HepG2 (cell line): Measurements from ENCODE around the gene ST6GALNAC3.

Experiments
- DNMT1 ChIP-seq: sonication (generic); formaldehyde crosslinking; IDR thresholded peaks from 2 replicates; pipeline ENCODE4 v1.5.1; 2020; ENCODE audit warnings: mild to moderate bottlenecking, missing genetic modification reagents
- ELF1 ChIP-seq: sonication (generic); formaldehyde crosslinking; IDR thresholded peaks from 2 replicates; pipeline ENCODE4 v1.4.0; 2020; ENCODE audit warnings: missing genetic modification reagents
- EP300 ChIP-seq, 3 experiments: sonication (generic) in 1 of 3; formaldehyde crosslinking in 1 of 3; IDR thresholded peaks; 2 replicates each; pipeline versions ENCODE4 v1.5.1 to v1.6.1; 2011 to 2020; ENCODE audit warnings: low read depth in 2 of 3, low read length in 2 of 3, borderline replicate concordance in 1 of 3, improper control_type of control experiment in 1 of 3, mild to moderate bottlenecking in 1 of 3, missing genetic modification reagents in 1 of 3, moderate library complexity in 1 of 3
- FOXM1 ChIP-seq: sonication (generic); formaldehyde crosslinking; IDR thresholded peaks from 2 replicates; pipeline ENCODE4 v1.5.0; 2020; ENCODE audit warnings: missing genetic modification reagents
- KAT7 ChIP-seq: IDR thresholded peaks from 2 replicates; pipeline ENCODE4 v1.6.1; 2018; ENCODE audit warnings: borderline replicate concordance, missing compliant biosample characterization
- NFKBIZ ChIP-seq: IDR thresholded peaks from 2 replicates; pipeline ENCODE4 v1.6.1; 2018; ENCODE audit warnings: missing genetic modification reagents, missing compliant biosample characterization
- POLR2AphosphoS5 ChIP-seq: IDR thresholded peaks from 2 replicates; pipeline ENCODE4 v1.6.1; 2012; ENCODE audit warnings: low read depth, low read length
- SNAI1 ChIP-seq: sonication (generic); formaldehyde crosslinking; IDR thresholded peaks from 2 replicates; pipeline ENCODE4 v1.5.0; 2020; ENCODE audit warnings: mild to moderate bottlenecking, missing genetic modification reagents, borderline replicate concordance
- XBP1 ChIP-seq: sonication (generic); formaldehyde crosslinking; IDR thresholded peaks from 2 replicates; pipeline ENCODE4 v1.5.0; 2020; ENCODE audit warnings: missing genetic modification reagents
- ZNF766 ChIP-seq: sonication (generic); formaldehyde crosslinking; IDR thresholded peaks from 2 replicates; pipeline ENCODE4 v1.5.0; 2020; ENCODE audit warnings: missing genetic modification reagents, borderline replicate concordance
- TF ChIP-seq, protein P1 (sequence below): sonication (generic); formaldehyde crosslinking; IDR thresholded peaks from 2 replicates; pipeline ENCODE4 v1.4.0; 2020; ENCODE audit warnings: mild to moderate bottlenecking, missing genetic modification reagents
- TF ChIP-seq, protein P2 (sequence below): sonication (generic); formaldehyde crosslinking; IDR thresholded peaks from 2 replicates; pipeline ENCODE4 v1.4.0; 2020; ENCODE audit warnings: missing genetic modification reagents, borderline replicate concordance

DNA sequence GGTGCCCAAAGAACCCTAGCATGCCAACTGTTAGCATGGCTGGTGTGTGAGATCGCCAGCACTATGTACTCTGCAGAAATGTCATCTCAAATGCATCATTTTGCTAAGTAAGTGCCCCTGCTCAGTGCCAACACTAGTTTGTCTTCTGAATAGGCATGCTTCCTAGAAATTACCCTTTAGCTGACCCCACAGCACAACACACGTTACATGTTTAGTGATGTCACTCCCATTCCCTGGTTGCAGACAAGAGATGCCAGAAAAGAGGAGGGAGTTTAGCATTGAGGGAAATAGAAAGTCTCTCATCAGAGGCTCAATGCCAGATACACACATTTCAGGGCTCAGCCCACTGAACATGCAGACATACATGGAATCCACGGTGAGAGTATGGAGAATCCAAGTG, 9.3 kb upstream of the ST6GALNAC3 start:
- no peak for TF ChIP-seq EP300 (IDR thresholded peaks at IDR 0.05; ENCODE audit: low read depth in 2 of 2, low read length in 2 of 2)
- no peak for TF ChIP-seq EP300 (CRISPR knock-in tag; IDR thresholded peaks at IDR 0.05; ENCODE audit: borderline replicate concordance)
- TF ChIP-seq, protein P1, sequence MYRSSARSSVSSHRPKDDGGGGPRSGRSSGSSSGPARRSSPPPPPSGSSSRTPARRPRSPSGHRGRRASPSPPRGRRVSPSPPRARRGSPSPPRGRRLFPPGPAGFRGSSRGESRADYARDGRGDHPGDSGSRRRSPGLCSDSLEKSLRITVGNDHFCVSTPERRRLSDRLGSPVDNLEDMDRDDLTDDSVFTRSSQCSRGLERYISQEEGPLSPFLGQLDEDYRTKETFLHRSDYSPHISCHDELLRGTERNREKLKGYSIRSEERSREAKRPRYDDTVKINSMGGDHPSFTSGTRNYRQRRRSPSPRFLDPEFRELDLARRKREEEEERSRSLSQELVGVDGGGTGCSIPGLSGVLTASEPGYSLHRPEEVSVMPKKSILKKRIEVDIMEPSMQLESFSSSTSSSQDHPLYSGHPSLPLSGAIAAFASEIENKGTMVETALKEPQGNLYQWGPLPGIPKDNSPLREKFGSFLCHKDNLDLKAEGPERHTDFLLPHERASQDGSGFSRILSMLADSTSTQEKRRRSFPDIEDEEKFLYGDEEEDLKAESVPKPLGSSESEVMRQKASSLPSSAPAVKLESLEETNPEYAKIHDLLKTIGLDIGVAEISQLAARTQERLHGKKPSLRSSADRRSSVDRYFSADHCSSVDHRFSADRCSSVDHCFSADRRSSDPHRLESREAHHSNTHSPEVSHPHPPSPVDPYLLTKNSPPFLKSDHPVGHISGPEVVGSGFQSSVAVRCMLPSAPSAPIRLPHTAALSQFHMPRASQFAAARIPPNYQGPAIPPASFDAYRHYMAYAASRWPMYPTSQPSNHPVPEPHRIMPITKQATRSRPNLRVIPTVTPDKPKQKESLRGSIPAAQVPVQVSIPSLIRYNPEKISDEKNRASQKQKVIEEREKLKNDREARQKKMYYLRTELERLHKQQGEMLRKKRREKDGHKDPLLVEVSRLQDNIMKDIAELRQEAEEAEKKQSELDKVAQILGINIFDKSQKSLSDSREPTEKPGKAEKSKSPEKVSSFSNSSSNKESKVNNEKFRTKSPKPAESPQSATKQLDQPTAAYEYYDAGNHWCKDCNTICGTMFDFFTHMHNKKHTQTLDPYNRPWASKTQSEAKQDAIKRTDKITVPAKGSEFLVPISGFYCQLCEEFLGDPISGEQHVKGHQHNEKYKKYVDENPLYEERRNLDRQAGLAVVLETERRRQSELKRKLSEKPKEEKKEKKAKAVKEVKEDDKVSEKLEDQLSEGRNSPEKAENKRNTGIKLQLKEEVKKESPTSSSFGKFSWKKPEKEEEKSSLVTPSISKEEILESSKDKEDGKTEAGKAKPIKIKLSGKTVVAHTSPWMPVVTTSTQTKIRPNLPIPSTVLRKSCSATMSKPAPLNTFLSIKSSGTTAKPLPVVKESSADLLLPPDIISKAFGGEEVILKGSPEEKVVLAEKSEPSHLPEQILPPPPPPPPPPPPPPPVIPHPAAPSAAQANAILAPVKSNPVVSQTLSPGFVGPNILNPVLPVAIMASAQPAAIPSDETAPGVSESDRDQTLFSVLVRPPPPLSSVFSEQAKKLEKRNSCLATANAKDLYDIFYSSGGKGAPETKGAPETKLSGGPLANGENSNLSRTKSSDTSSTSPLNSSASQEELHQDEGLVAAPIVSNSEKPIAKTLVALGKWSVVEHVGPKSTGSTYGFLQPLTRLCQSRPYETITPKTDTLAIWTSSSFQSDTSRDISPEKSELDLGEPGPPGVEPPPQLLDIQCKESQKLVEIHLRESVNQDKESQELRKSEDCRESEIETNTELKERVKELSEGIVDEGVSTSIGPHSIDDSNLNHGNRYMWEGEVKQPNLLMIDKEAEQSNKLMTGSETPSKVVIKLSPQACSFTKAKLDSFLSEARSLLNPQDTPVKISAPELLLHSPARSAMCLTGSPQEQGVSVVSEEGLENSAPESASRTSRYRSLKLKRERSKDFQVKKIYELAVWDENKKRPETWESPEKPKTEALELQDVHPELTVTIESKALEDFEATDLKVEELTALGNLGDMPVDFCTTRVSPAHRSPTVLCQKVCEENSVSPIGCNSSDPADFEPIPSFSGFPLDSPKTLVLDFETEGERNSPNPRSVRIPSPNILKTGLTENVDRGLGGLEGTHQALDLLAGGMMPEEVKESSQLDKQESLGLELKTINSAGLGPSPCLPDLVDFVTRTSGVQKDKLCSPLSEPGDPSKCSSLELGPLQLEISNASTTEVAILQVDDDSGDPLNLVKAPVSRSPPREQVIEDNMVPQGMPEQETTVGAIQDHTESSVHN (CRISPR knock-in tag): no peak
- TF ChIP-seq XBP1 (CRISPR knock-in tag): no peak
- no peak for TF ChIP-seq KAT7 (CRISPR knock-in tag)
- TF ChIP-seq FOXM1 (CRISPR knock-in tag): no peak
- no peak for TF ChIP-seq ZNF766 (CRISPR knock-in tag)
- no peak for TF ChIP-seq SNAI1 (CRISPR knock-in tag)
- TF ChIP-seq NFKBIZ (CRISPR knock-in tag): no peak
- TF ChIP-seq, protein P2, sequence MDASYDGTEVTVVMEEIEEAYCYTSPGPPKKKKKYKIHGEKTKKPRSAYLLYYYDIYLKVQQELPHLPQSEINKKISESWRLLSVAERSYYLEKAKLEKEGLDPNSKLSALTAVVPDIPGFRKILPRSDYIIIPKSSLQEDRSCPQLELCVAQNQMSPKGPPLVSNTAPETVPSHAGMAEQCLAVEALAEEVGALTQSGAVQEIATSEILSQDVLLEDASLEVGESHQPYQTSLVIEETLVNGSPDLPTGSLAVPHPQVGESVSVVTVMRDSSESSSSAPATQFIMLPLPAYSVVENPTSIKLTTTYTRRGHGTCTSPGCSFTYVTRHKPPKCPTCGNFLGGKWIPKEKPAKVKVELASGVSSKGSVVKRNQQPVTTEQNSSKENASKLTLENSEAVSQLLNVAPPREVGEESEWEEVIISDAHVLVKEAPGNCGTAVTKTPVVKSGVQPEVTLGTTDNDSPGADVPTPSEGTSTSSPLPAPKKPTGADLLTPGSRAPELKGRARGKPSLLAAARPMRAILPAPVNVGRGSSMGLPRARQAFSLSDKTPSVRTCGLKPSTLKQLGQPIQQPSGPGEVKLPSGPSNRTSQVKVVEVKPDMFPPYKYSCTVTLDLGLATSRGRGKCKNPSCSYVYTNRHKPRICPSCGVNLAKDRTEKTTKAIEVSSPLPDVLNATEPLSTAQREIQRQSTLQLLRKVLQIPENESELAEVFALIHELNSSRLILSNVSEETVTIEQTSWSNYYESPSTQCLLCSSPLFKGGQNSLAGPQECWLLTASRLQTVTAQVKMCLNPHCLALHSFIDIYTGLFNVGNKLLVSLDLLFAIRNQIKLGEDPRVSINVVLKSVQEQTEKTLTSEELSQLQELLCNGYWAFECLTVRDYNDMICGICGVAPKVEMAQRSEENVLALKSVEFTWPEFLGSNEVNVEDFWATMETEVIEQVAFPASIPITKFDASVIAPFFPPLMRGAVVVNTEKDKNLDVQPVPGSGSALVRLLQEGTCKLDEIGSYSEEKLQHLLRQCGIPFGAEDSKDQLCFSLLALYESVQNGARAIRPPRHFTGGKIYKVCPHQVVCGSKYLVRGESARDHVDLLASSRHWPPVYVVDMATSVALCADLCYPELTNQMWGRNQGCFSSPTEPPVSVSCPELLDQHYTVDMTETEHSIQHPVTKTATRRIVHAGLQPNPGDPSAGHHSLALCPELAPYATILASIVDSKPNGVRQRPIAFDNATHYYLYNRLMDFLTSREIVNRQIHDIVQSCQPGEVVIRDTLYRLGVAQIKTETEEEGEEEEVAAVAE (CRISPR knock-in tag): no peak
- TF ChIP-seq ELF1 (CRISPR knock-in tag): no peak
- TF ChIP-seq DNMT1 (CRISPR knock-in tag): no peak
- no peak for TF ChIP-seq POLR2AphosphoS5
